ENCODE results near the gene NUDT5. TPM values are rescaled to one million over a fixed set of nuclear protein-coding genes. Genes with fewer than 3 reads are reported as not detected.

Gene NUDT5
- total and polyA plus RNA-seq, 2 of the 8 experiments (the other 6 are each of a cell fraction or from before 2014, with no cell fraction given), result 130 to 134 TPM

DNA sequence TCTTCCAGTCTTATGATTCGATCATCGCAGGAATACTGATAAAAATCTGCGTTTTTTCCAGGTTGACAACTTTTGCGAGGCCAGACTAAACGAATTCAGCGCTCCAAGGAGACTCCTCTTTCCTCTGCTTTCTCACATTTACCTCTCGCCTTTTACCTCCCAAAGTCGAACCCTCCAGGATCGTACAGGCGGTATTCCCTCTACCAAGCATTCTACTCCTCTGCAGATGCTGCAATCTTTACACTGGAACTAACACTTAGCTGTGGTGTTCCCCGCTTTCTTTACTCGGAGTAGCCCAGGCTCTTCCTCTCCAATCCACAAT, 449 bp downstream of the NUDT5 start:
- peak overlapping the region; percentile 83 to 97 (median 88) for H3K9ac ChIP-seq (replicated peaks in 1 of 4; ENCODE audit: extremely low read depth in 1 of 4, low read depth in 3 of 4, low read length in 3 of 4)
- H4K20me1 ChIP-seq (replicated peaks in 1 of 2; ENCODE audit: control insufficient read depth in 1 of 2, insufficient read depth in 2 of 2, low read length in 2 of 2), result peaks cover 0 to 6% of the 10 kb centered on the region in 2 experiments
- no peak overlapping the region for H2BK12ac ChIP-seq (ENCODE audit: low read depth, low read length)
- H2BK5ac ChIP-seq (ENCODE audit: low read depth, low read length), result peak overlapping the region; percentile 85; the same call in 1 of the 2 replicates
- H3K14ac ChIP-seq (ENCODE audit: insufficient read length), result no peak overlapping the region
- DNase-seq (ENCODE audit: low read depth in 1 of 2, low spot score in 2 of 2) (no peak), FAIRE-seq (no peak)
- H3K4ac ChIP-seq (replicated peaks; ENCODE audit: insufficient read length, low read depth, low read length), result no peak overlapping the region
- no peak overlapping the region for H3K56ac ChIP-seq (replicated peaks; ENCODE audit: insufficient read length, low read depth, low read length)
- peak overlapping the region; percentile 57 to 81 for H3K4me2 ChIP-seq (ENCODE audit: insufficient read depth in 1 of 2, low read depth in 2 of 2, low read length in 2 of 2)
- H4K91ac ChIP-seq (replicated peaks; ENCODE audit: insufficient read length, low read length), result no peak overlapping the region
- H2BK15ac ChIP-seq (ENCODE audit: low read length), result no peak overlapping the region
- H2AFZ ChIP-seq (ENCODE audit: low read length), result peak overlapping the region; percentile 100; the same call in 1 of the 2 replicates
- peak overlapping the region; percentile 77 to 96 (median 86) for H3K4me3 ChIP-seq (ENCODE audit: extremely low read depth in 1 of 4, insufficient read depth in 2 of 4, low read depth in 3 of 4, low read length in 4 of 4)
- H3K36me3 ChIP-seq (ENCODE audit: control insufficient read depth in 2 of 4, insufficient read depth in 4 of 4, low read length in 3 of 4), result peaks cover 2 to 16% (median 5%) of the 10 kb centered on the region in 4 experiments; a peak in 4 of 8 replicates
- no peaks in the 10 kb centered on the region; the same call in 1 of the 2 replicates for H3K23me2 ChIP-seq (ENCODE audit: low read depth, low read length)
- peaks cover 0 to 1% (median 0%) of the 10 kb centered on the region in 4 experiments; a peak in 2 of 7 replicates for H3K4me1 ChIP-seq (replicated peaks in 1 of 4; ENCODE audit: control insufficient read depth in 3 of 4, insufficient read depth in 4 of 4, low read length in 3 of 4)
- no peak overlapping the region for H2BK120ac ChIP-seq (replicated peaks; ENCODE audit: low read depth, low read length)
- no peak overlapping the region for H2AK5ac ChIP-seq (ENCODE audit: low read depth, low read length)
- TF ChIP-seq CREB1 (IDR thresholded peaks at IDR 0.05) (no peak), SIN3A (conservative IDR thresholded peaks at IDR 0.05 in 1 of 2, IDR thresholded peaks at IDR 0.05 in 1 of 2; ENCODE audit: low read depth in 1 of 2, low read length in 2 of 2) (0 out of 4 replicates have a peak, but pooled peaks of 1 of the 2 experiments have one; percentile 22)
- H3K27me3 ChIP-seq (replicated peaks in 1 of 4; ENCODE audit: control insufficient read depth in 3 of 4, extremely low read depth in 1 of 4, insufficient read depth in 3 of 4, low read length in 3 of 4), result no peaks in the 10 kb centered on the region
- WGBS, 2 experiments (ENCODE audit: extremely low coverage in 1 of 2, insufficient coverage in 1 of 2, insufficient read length in 1 of 2, insufficient replicate concordance in 2 of 2, low coverage in 1 of 2, low lambda C conversion rate in 2 of 2, missing lambda C conversion rate in 1 of 2), result 2% methylated on average over 12 of the region's 12 CpGs; no CpG with 5 or more reads in 1 of the 2 experiments
- no peak overlapping the region for H2BK20ac ChIP-seq (ENCODE audit: low read length)
- CTCF ChIA-PET (ENCODE audit: partially characterized antibody), result interaction anchor here (0.6 to 1.6 kb wide), 4 partner anchors 15 to 725 kb away, joined by 3 to 5 read pairs (median 3); no protein-coding TSS in a partner anchor
- peak overlapping the region; percentile 25; the same call in 1 of the 2 replicates for H3K18ac ChIP-seq (ENCODE audit: extremely low read depth, low read length)
- no peaks in the 10 kb centered on the region for H3K9me3 ChIP-seq (ENCODE audit: insufficient read depth in 2 of 2, low read depth in 1 of 2, low read length in 1 of 2)
- POLR2A ChIA-PET (ENCODE audit: partially characterized antibody), result interaction anchor here (0.9 to 2.3 kb wide), 12 partner anchors 10 to 153 kb away, joined by 3 to 28 read pairs (median 4); partner anchors contain the start of gene UPF2
- no peak overlapping the region for H3K23ac ChIP-seq (ENCODE audit: insufficient read length)
- H3K27ac ChIP-seq (ENCODE audit: low read depth, low read length), result peak overlapping the region; percentile 90
- no peak overlapping the region for H4K5ac ChIP-seq (ENCODE audit: insufficient read length, low read depth, low read length)
- no peak overlapping the region for H4K8ac ChIP-seq (ENCODE audit: extremely low read depth, insufficient read depth, low read length)
- no peaks in the 10 kb centered on the region for H3K79me1 ChIP-seq (ENCODE audit: low read depth, low read length)
- peaks cover 14 to 91% of the 10 kb centered on the region in 2 experiments for H3K79me2 ChIP-seq (ENCODE audit: control insufficient read depth in 1 of 2, insufficient read depth in 2 of 2, low read length in 2 of 2)

All from H1 (cell line).